ENCODE measurements around the gene RANGAP1. TPM values are rescaled to one million over a fixed set of nuclear protein-coding genes. Genes with fewer than 3 reads are reported as not detected.
A peak's percentile ranks its signal among the peaks of the same experiment; 100 is the strongest.

The RANGAP1 gene
- total RNA-seq, 4 donors from 2014 or later, result 31.4 to 75.2 (median 52.1) TPM

- H3K27me3 ChIP-seq, result no peaks in the 10 kb centered on the region
- DNase-seq (no peak), ATAC-seq (no peak)
- H3K27ac ChIP-seq, result peak overlapping the region in 2 of 4 donors; percentile 67 to 91
- H3K4me1 ChIP-seq, result peaks cover 16 to 28% of the 10 kb centered on the region in 2 donors
- no peaks in the 10 kb centered on the region for H3K9me3 ChIP-seq
- TF ChIP-seq CTCF (IDR thresholded peaks at IDR 0.05 in 4 of 5, conservative IDR thresholded peaks at IDR 0.05 in 1 of 5) (no peak), POLR2A (IDR thresholded peaks at IDR 0.05) (no peak)
- no peaks in the 10 kb centered on the region for H3K36me3 ChIP-seq
- intact Hi-C loops (cut with DNase I; ENCODE audit: low total_unique reads) (no loop called here), in situ Hi-C loops (cut with MboI; ENCODE audit: low sequenced_read_pairs in 4 of 4) (no loop called here)
- H3K4me3 ChIP-seq, result no peak overlapping the region
Measured at GRCh38 chr22:41310336-41310735, 24.3 kb upstream of the RANGAP1 start.

GRCh38 chr22:41308544-41308947 lies 22.6 kb upstream of the RANGAP1 start:
- ATAC-seq (peak; percentile 92 to 93), DNase-seq (peak; percentile 8 to 64)
- Histone ChIP-seq H3K36me3 (no peaks in the 10 kb centered on the region), H3K27me3 (no peaks in the 10 kb centered on the region), H3K27ac (peak overlapping the region; percentile 67 to 91 (median 76)), H3K4me3 (no peak overlapping the region), H3K4me1 (peaks cover 13 to 28% of the 10 kb centered on the region in 2 donors), H3K9me3 (no peaks in the 10 kb centered on the region)
- TF ChIP-seq CTCF (IDR thresholded peaks at IDR 0.05 in 4 of 5, conservative IDR thresholded peaks at IDR 0.05 in 1 of 5), result no peak
- TF ChIP-seq POLR2A (IDR thresholded peaks at IDR 0.05), result no peak
- in situ Hi-C loops (cut with MboI; ENCODE audit: low sequenced_read_pairs in 4 of 4) (loop anchor here in 1 of 4 donors (10.0 kb wide), 1 partner anchor 104 kb away; the partner anchor contains the start of gene L3MBTL2), intact Hi-C loops (cut with DNase I; ENCODE audit: low total_unique reads) (loop anchor here (10.0 kb wide), 1 partner anchor 136 kb away; the partner anchor contains the start of gene TOB2)

- in situ Hi-C loops (cut with MboI; ENCODE audit: low sequenced_read_pairs in 4 of 4), result loop anchor here in 1 of 4 donors (10.0 kb wide), 1 partner anchor 103 kb away; the partner anchor contains the start of gene L3MBTL2
- ATAC-seq (peak; percentile 28 to 56), DNase-seq (peak in 1 of 2 donors; percentile 45)
- Histone ChIP-seq H3K36me3 (no peaks in the 10 kb centered on the region), H3K27ac (peak overlapping the region; percentile 67 to 91 (median 76)), H3K9me3 (no peaks in the 10 kb centered on the region), H3K4me3 (no peak overlapping the region), H3K27me3 (no peaks in the 10 kb centered on the region), H3K4me1 (peaks cover 16 to 33% of the 10 kb centered on the region in 2 donors)
- intact Hi-C loops (cut with DNase I; ENCODE audit: low total_unique reads), result loop anchor here (10.0 kb wide), 1 partner anchor 137 kb away; the partner anchor contains the start of gene TOB2
- TF ChIP-seq POLR2A (IDR thresholded peaks at IDR 0.05) (no peak), CTCF (IDR thresholded peaks at IDR 0.05 in 4 of 5, conservative IDR thresholded peaks at IDR 0.05 in 1 of 5) (no peak)
Measured at GRCh38 chr22:41308054-41308453, 22.1 kb upstream of the RANGAP1 start.

GRCh38 chr22:41305646-41306045 lies 19.7 kb upstream of the RANGAP1 start:
- Histone ChIP-seq H3K27me3 (no peaks in the 10 kb centered on the region), H3K36me3 (no peaks in the 10 kb centered on the region), H3K4me1 (peaks cover 30 to 44% of the 10 kb centered on the region in 2 donors), H3K9me3 (no peaks in the 10 kb centered on the region), H3K27ac (peak overlapping the region; percentile 4 to 91 (median 46)), H3K4me3 (no peak overlapping the region)
- in situ Hi-C loops (cut with MboI; ENCODE audit: low sequenced_read_pairs in 4 of 4) (loop anchor here in 1 of 4 donors (10.0 kb wide), 1 partner anchor 101 kb away; the partner anchor contains the start of gene L3MBTL2), intact Hi-C loops (cut with DNase I; ENCODE audit: low total_unique reads) (loop anchor here (10.0 kb wide), 1 partner anchor 139 kb away; the partner anchor contains the start of gene TOB2)
- DNase-seq, result peak in 1 of 2 donors; percentile 45
- TF ChIP-seq CTCF (IDR thresholded peaks at IDR 0.05 in 4 of 5, conservative IDR thresholded peaks at IDR 0.05 in 1 of 5) (no peak), POLR2A (IDR thresholded peaks at IDR 0.05) (no peak)
- peak in 1 of 2 donors; percentile 35 for ATAC-seq

All from gastrocnemius medialis (tissue), 4 donors.